SK-N-SH (cell line): ENCODE data around the gene RYR3. TPM values are rescaled to one million over a fixed set of nuclear protein-coding genes. Genes with fewer than 3 reads are reported as not detected.

Source experiments
- CTCF ChIA-PET: fragments of 300-600, 350-600 bp; formaldehyde crosslinking; extraction: SDS; loops from one replicate; lab custom pipeline; 2021; lab: Yijun Ruan, JAX
- POLR2A ChIA-PET: fragments of 350-600 bp; sonication (Branson Sonifier 250); formaldehyde crosslinking; extraction: SDS; loops from one replicate; lab custom pipeline; 2020; ENCODE audit warnings: antibody characterized with exemption, inconsistent platforms; lab: Yijun Ruan, JAX
- DNase-seq: peaks from one replicate; pipeline ENCODE4 v3.0.0; 2012
- H2AFZ ChIP-seq: fragments of 200-600 bp; sonication (generic); 2 replicates; pipeline ENCODE4 v1.8.1; 2016; ENCODE audit warnings: antibody characterized with exemption, mild to moderate bottlenecking, low read depth
- H3F3A ChIP-seq: fragments of 200-600 bp; sonication (generic); replicated peaks from 2 replicates; pipeline ENCODE3; 2016; ENCODE audit warnings: antibody characterized with exemption, mild to moderate bottlenecking; ENCODE audit not compliant: insufficient read depth
- H3K27ac ChIP-seq, 2 experiments: fragments of 200-500 bp in 1 of 2; fragments of 200-600 bp in 1 of 2; sonication (Bioruptor generic) in 1 of 2; sonication (generic), shearing (Covaris generic) in 1 of 2; 2 replicates each; pipeline versions ENCODE4 v1.5.1 to v1.6.1; 2014 to 2016; ENCODE audit warnings: low read depth in 2 of 2, inconsistent platforms in 1 of 2, low read length in 1 of 2, mild to moderate bottlenecking in 1 of 2, mixed read lengths in 1 of 2
- H3K27me3 ChIP-seq: fragments of 200-600 bp; sonication (generic), shearing (Covaris generic); 2 replicates; pipeline ENCODE4 v1.6.1; 2016; ENCODE audit warnings: mixed run types; ENCODE audit not compliant: insufficient read depth
- H3K36me3 ChIP-seq, 2 experiments: fragments of 200-500 bp in 1 of 2; fragments of 200-600 bp in 1 of 2; sonication (Bioruptor generic) in 1 of 2; sonication (generic) in 1 of 2; replicated peaks in 1 of 2; 2 replicates each; pipeline versions ENCODE3 to v1.5.1; 2014 to 2016; ENCODE audit warnings: low read length in 1 of 2, mild to moderate bottlenecking in 1 of 2; ENCODE audit not compliant: insufficient read depth in 2 of 2, control insufficient read depth in 1 of 2
- H3K4me1 ChIP-seq, 2 experiments: fragments of 200-500 bp in 1 of 2; fragments of 200-600 bp in 1 of 2; sonication (Bioruptor generic) in 1 of 2; sonication (generic), shearing (Covaris generic) in 1 of 2; 2 replicates each; pipeline versions ENCODE4 v1.5.1 to v1.6.1; 2014 to 2016; ENCODE audit warnings: low read depth in 1 of 2, low read length in 1 of 2, mixed run types in 1 of 2; ENCODE audit not compliant: insufficient read depth in 2 of 2, control insufficient read depth in 1 of 2
- H3K4me2 ChIP-seq: fragments of 200-600 bp; sonication (generic), shearing (Covaris generic); 2 replicates; pipeline ENCODE4 v1.6.1; 2017; ENCODE audit warnings: mixed run types
- H3K4me3 ChIP-seq, 2 experiments: fragments of 200-500 bp in 1 of 2; fragments of 200-600 bp in 1 of 2; sonication (Bioruptor generic) in 1 of 2; sonication (generic), shearing (Covaris generic) in 1 of 2; 2 replicates each; pipeline versions ENCODE4 v1.5.1 to v1.8.1; 2014 to 2016; ENCODE audit warnings: low read depth in 2 of 2, inconsistent platforms in 1 of 2, low read length in 1 of 2, mild to moderate bottlenecking in 1 of 2, mixed read lengths in 1 of 2, moderate library complexity in 1 of 2
- H3K79me2 ChIP-seq: fragments of 200-600 bp; sonication (generic); 2 replicates; pipeline ENCODE4 v1.8.1; 2017; ENCODE audit warnings: mild to moderate bottlenecking; ENCODE audit not compliant: insufficient read depth
- H3K9ac ChIP-seq: fragments of 200-600 bp; sonication (generic); 2 replicates; pipeline ENCODE4 v1.6.1; 2017; ENCODE audit warnings: mixed run types
- H3K9me2 ChIP-seq: fragments of 200-600 bp; sonication (generic); 2 replicates; pipeline ENCODE4 v1.6.1; 2017; ENCODE audit warnings: mixed run types
- H3K9me3 ChIP-seq: fragments of 200-600 bp; sonication (generic); 2 replicates; pipeline ENCODE4 v1.6.1; 2017; ENCODE audit warnings: mixed run types, mild to moderate bottlenecking, moderate library complexity
- H4K20me1 ChIP-seq: fragments of 200-600 bp; sonication (generic); 2 replicates; pipeline ENCODE4 v1.6.1; 2017; ENCODE audit warnings: mild to moderate bottlenecking, mixed run types; ENCODE audit not compliant: insufficient read depth
- ELF1 ChIP-seq: IDR thresholded peaks from 2 replicates; pipeline ENCODE4 v1.4.0; 2012
- EP300 ChIP-seq, 2 experiments: IDR thresholded peaks; 2 replicates each; pipeline versions ENCODE4 v1.4.0 to v1.6.1; 2012; ENCODE audit warnings: borderline replicate concordance in 1 of 2, low read depth in 1 of 2, low read length in 1 of 2
- FOXJ3 ChIP-seq: sonication (generic); formaldehyde crosslinking; IDR thresholded peaks from 2 replicates; pipeline ENCODE4 v1.5.1; 2020; ENCODE audit warnings: mild to moderate bottlenecking, missing genetic modification reagents
- IRF3 ChIP-seq: fragments of 150-350 bp; IDR thresholded peaks from 2 replicates; pipeline ENCODE4 v1.6.1; 2016; ENCODE audit warnings: mild to moderate bottlenecking, low read depth, low read length
- JUND ChIP-seq: IDR thresholded peaks from 2 replicates; pipeline ENCODE4 v1.4.0; 2012
- MAX ChIP-seq: IDR thresholded peaks from 2 replicates; pipeline ENCODE4 v1.4.0; 2012; ENCODE audit warnings: low read depth
- MXI1 ChIP-seq: IDR thresholded peaks from 2 replicates; pipeline ENCODE4 v1.6.1; 2012; ENCODE audit warnings: mild to moderate bottlenecking, low read depth, low read length, improper control_type of control experiment
- NFIC ChIP-seq: IDR thresholded peaks from 2 replicates; pipeline ENCODE4 v1.4.0; 2012; ENCODE audit warnings: borderline replicate concordance
- NRF1 ChIP-seq: IDR thresholded peaks from 2 replicates; pipeline ENCODE4 v1.6.1; 2012; ENCODE audit warnings: low read depth, mild to moderate bottlenecking, low read length
- PBX3 ChIP-seq: IDR thresholded peaks from 2 replicates; pipeline ENCODE4; 2012
- POLR2AphosphoS5 ChIP-seq: IDR thresholded peaks from 2 replicates; pipeline ENCODE4 v1.6.1; 2012; ENCODE audit warnings: low read depth, low read length
- RAD21 ChIP-seq: IDR thresholded peaks from 2 replicates; pipeline ENCODE4 v1.6.1; 2012; ENCODE audit warnings: mild to moderate bottlenecking, low read length
- RCOR1 ChIP-seq: fragments of 150-350 bp; IDR thresholded peaks from 2 replicates; pipeline ENCODE4 v1.6.1; 2017; ENCODE audit warnings: antibody characterized with exemption, low read length
- RFX5 ChIP-seq: IDR thresholded peaks from 2 replicates; pipeline ENCODE4 v1.6.1; 2012; ENCODE audit warnings: mild to moderate bottlenecking, improper control_type of control experiment, low read length
- RXRA ChIP-seq: IDR thresholded peaks from 2 replicates; pipeline ENCODE4 v1.4.0; 2012; ENCODE audit warnings: low read depth, mild to moderate bottlenecking, borderline replicate concordance
- SIN3A ChIP-seq: IDR thresholded peaks from 2 replicates; pipeline ENCODE4 v1.6.1; 2012; ENCODE audit warnings: low read depth, mild to moderate bottlenecking, low read length, moderate library complexity, borderline replicate concordance
- SMC3 ChIP-seq: IDR thresholded peaks from 2 replicates; pipeline ENCODE4 v1.6.1; 2012; ENCODE audit warnings: low read depth, low read length, improper control_type of control experiment
- TEAD4 ChIP-seq: IDR thresholded peaks from 2 replicates; pipeline ENCODE4 v1.4.0; 2012; ENCODE audit warnings: mild to moderate bottlenecking, borderline replicate concordance; ENCODE audit not compliant: insufficient read depth
- USF1 ChIP-seq: IDR thresholded peaks from 2 replicates; pipeline ENCODE4 v1.4.0; 2012; ENCODE audit warnings: low read depth, borderline replicate concordance
- YY1 ChIP-seq: IDR thresholded peaks from 2 replicates; pipeline ENCODE4 v1.4.0; 2012; ENCODE audit warnings: low read depth, mild to moderate bottlenecking
- WGBS: methylation state at CpG from one replicate; pipeline ENCODE4 v1.1.6; 2017; ENCODE audit warnings: low lambda C conversion rate; 5-methylcytosine and 5-hydroxymethylcytosine counted together
- polyA plus RNA-seq, 3 experiments: library from polyadenylated mRNA; depleted of rRNA; stranded (reverse); fragments of >200 nt; gene quantifications; 2 replicates each; pipeline ENCODE4 v1.2.3, GENCODE V29; 2012

The RYR3 gene
- polyA plus RNA-seq, 1 of the 3 experiments (the other 2 are of a cell fraction) = 0.02 TPM

GRCh38 chr15:33543957-33544356 lies 233.2 kb downstream of the RYR3 start:
- 42% methylated on average over 3 of the region's 3 CpGs for WGBS
- no peaks in the 10 kb centered on the region for H4K20me1 ChIP-seq
- H3K4me2 ChIP-seq = no peak overlapping the region
- DNase-seq = no peak
- no peak overlapping the region for H3K4me3 ChIP-seq
- TF ChIP-seq RFX5 (no peak), FOXJ3 (CRISPR knock-in tag) (no peak), EP300 (IDR thresholded peaks at IDR 0.05; ENCODE audit: borderline replicate concordance in 1 of 2, low read depth in 1 of 2, low read length in 1 of 2) (no peak), JUND (no peak), POLR2AphosphoS5 (no peak), RXRA (no peak), RCOR1 (no peak), SMC3 (no peak), SIN3A (no peak), PBX3 (no peak), RAD21 (no peak), USF1 (no peak), IRF3 (no peak), NRF1 (no peak), TEAD4 (no peak), MXI1 (no peak), YY1 (no peak), ELF1 (no peak), NFIC (no peak), MAX (no peak)
- H3K79me2 ChIP-seq = no peaks in the 10 kb centered on the region
- H3K27me3 ChIP-seq = no peaks in the 10 kb centered on the region
- H3K27ac ChIP-seq = no peak overlapping the region
- no peaks in the 10 kb centered on the region for H3F3A ChIP-seq
- H3K9me3 ChIP-seq = no peaks in the 10 kb centered on the region
- no peaks in the 10 kb centered on the region for H3K36me3 ChIP-seq
- ChIA-PET POLR2A (no interaction called here), CTCF (no interaction called here)
- H2AFZ ChIP-seq = no peak overlapping the region
- H3K4me1 ChIP-seq = no peaks in the 10 kb centered on the region
- no peaks in the 10 kb centered on the region for H3K9me2 ChIP-seq
- H3K9ac ChIP-seq = no peak overlapping the region
